Measurements from ENCODE around the gene CEPT1.

Gene CEPT1

GRCh38 chr1:111228748-111229126 lies 88.7 kb downstream of the CEPT1 start:
- DNase-seq, result no peak

DNA sequence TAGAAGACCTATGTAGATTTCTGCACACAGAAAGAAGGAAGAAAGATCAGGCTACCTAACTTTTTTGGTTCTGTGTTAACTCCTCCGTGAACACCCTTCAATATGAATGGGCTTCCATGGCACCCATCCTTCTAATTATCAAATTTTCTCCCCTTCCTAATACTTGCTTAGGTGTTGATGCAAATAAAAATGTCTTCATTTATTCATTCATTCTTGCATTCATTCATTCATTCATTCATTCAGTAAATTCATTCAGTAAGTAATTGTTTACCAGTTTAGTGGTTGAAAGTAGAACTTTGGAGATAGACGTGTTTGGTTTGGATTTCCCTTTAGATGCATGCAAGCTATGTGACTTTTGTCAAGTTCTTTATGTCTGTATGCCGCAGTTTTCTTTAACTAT lies 92.1 kb downstream of the CEPT1 start:
- DNase-seq, result no peak

- no peak for DNase-seq
These were observed 94.2 kb downstream of the CEPT1 start for GRCh38 chr1:111234258-111234657.
